Superior temporal gyrus (tissue), 1 donor: ENCODE data around the gene SAMD11.

Experiments
- DNase-seq: peaks from one replicate; pipeline ENCODE4 v3.0.0-alpha.2; 2016; ENCODE audit errors: extremely low spot score

Gene SAMD11

DNA sequence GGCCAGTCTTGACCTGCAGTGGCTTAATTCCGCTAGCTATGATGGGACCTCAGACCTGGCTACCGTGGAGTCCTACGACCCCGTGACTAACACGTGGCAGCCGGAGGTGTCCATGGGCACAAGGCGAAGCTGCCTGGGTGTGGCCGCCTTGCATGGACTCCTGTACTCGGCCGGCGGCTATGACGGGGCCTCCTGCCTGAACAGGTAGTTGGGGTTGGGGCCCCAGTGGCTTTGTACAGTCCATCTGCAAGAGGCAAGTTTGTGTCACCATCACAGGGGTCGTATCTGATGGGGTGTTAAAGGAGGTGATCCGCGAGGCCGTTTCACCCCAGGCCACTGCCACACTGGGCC, 39.6 kb downstream of the SAMD11 start:
- no peak for DNase-seq

DNA sequence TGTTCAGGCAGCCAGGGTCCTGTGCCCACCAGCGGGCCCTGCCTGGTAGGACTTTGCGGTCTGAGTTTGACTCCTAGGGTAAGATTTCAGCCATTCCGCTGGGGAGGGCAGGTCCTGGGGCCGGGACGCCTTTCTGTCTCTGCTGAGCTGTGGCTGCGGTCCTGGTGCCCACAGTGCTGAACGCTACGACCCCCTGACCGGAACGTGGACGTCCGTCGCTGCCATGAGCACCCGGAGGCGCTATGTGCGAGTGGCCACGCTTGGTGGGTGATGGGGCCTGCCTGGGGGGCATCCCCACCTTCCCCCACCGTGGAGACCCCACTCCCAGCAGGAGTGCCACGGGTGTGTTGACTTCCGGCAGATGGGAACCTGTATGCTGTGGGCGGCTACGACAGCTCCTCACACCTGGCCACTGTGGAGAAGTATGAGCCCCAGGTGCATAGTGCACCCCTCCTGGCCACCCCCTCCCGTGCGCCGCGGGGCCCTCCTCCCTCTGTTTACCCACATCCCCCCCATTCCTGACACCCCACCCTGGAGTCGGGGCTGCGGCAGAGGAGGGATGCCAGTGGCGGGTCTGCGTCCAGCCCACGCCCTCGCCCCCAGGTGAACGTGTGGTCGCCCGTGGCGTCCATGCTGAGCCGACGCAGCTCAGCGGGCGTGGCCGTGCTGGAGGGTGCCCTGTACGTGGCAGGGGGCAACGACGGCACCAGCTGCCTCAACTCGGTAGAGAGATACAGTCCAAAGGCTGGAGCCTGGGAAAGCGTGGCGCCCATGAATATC, 40.2 kb downstream of the SAMD11 start:
- DNase-seq, result no peak

DNA sequence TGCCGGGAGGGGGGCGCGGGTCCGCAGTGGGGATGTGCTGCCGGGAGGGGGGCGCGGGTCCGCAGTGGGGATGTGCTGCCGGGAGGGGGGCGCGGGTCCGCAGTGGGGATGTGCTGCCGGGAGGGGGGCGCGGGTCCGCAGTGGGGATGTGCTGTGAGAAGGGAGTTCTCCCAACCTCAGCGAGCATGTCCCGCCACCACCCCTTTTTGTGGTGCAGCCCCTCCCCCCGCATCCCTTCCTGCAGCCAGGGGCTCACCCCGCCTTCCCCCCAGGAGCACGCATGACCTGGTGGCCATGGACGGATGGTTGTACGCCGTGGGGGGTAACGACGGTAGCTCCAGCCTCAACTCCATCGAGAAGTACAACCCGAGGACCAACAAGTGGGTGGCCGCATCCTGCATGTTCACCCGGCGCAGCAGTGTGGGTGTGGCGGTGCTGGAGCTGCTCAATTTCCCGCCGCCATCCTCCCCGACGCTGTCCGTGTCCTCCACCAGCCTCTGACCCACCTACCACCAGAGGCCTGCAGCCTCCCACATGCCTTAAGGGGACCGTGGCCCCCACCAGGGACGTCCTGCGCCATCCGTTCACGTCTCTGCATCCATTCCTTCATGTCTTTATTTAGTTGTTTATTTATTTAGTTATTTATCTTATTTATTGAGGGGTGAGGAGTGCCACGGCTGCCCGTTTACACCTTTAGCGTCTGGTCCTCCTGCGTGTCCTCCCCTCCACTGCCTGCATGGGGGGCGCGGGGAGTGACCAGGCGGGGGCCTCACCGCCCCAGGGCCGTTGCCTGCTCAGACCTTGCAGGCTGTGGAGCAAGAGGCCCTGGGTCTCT, 41.2 kb downstream of the SAMD11 start:
- no peak for DNase-seq

DNA sequence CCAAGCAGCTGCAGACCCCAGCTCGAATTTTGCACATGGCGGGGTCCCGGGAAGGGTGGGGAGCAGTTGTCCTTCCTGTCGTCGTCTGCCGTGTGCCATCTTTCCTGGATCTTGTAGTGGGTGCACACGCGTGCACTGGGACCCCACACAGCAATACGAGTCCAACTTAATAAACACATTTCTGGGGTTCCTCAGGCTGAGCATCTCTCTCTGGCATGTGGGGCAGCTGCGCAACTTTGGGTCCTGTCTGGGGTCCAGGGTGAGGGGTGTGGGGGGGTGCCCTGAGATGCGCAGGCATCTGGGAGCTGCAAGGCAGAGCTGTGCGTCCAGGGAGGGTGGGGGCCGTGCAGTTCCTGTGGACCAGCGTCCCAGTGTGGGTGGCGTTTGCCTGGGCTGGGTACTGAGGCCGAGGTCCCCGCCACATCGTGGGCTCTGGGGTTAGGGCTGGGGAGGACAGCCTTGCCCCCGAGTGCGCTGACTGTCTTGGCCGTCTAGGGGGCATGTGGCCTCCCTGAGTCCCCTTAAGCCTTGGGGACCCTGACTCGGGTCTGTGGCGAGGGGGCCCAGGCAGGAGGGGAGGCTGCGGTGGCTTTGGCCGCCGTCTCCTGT, 41.9 kb downstream of the SAMD11 start:
- DNase-seq, result no peak

DNA sequence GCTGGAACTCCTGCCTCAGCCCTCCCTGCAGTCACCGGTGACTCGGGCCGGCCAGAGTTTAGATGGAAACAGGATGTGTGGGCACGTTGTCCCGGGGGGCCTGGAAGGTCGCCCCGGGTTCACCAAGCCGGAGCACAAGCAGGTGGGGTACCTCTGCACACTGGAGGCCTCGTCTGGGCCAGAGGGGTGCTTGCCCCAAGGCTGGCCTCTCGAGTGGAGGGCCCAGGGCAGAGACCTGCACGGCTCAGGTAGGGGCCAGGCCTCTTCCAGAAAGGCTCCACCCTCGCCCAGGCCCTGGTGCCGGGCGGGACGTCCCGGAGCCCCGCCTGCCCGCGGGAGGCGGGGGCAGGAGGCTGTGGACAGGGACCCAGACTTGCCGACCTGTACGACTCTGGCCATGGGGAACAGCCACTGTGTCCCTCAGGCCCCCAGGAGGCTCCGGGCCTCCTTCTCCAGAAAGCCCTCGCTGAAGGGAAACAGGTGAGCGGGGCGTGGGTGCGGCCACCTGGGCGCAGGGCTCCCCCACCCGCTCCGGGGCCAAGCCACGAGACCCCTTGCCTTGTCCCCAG, 42.5 kb downstream of the SAMD11 start, which contains the start of gene PLEKHN1:
Gene PLEKHN1, plus strand, starts transcription at position 348 of the 569 bp plus-strand sequence. Its CDS starts 50 bp downstream, at position 398.
- DNase-seq, result no peak

DNA sequence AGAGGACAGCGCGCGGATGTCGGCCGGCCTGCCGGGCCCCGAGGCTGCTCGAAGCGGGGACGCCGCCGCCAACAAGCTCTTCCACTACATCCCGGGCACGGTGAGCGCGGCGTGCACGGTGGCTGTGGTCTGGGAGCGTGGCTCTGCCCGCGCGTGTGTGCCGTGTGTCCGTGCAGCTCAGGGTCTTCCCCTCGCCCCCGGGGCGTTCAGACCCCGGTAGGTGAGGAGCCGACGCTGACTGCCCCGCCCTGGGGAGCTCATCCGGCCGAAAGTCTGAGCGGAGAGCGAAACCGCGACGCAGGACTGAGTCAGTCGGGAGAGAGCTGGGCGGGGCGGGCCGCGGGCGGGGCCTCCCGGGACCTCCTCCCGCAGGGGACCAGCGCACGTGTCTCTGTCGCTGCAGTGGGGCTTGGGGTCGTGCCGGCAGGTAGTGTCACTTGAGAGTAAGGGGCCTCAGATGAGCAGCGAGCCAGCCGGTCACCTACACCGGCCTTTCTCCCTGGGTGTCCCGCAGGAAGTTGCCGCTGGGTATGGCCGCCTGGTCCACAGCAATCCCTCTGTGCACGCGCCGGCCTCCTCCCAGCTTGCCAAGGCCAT, 43.1 kb downstream of the SAMD11 start:
- no peak for DNase-seq

DNA sequence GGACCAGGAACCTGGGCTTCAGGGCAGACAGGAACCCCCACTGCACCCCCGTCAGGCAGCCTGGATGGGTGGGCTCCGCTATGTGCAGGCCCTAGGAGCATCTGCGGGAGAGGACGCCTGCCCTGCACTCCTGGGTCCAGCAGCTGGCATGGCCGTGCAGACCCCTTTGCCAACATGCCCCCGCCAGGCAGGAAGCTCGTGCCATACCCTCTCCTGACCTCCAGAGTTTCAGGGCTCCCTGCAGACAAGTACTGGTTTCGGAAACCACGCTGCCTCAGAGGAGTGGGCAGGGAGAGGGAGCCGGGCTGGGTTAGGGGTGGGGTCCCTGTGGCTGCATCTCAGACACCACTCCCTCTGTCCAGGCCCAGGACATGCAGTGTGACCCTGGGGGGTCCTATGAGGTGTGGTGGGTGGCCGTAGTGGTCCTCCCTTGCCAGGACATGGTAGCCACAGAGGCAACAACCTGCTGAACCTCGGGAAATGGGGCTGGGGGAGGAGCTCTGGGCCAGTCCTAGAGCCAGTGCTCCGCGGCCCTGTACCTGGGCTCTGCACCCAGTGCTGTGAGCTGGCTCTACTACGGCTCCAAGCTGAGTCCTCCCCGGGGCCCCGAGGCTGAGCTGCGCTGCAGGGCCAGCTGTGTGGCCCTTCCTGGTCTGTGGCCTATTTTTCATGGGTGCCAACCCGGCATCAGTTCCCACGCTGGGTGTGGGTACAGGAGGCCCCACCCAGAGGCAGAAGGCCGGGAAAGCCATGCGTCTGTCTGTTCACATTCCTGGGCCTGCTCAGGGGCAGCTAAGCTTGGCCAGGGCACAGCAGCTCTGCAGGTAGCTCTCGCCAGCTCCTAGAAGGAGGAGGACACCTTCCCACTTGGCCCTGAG, 44.0 kb downstream of the SAMD11 start:
- DNase-seq, result no peak

DNA sequence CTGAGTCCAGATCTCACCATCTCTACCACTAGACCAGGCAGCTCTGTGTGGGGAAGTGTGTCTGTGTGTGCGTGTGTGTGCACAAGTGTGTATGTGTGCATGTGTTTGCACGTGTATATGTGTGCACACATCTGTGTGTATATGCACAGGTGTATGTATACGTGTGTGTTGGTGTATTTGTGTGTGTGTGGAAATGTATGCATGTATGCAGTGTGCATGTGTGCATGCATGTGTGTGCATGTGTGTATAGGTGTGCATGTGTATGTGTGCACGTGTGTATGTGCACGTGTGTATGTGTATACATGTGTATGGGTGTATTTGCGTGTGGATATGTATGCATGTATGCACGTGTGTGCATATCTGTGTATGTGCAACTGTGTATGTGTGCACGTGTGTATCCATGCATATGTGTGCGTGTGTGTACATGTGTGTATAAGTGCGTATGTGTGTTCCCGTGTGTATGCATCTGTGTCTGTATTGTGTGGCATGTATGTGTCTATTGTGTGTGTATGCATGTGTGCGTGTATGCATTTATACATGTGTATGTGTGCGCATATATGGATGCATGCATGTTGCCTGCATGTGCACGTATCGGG, 45.6 kb downstream of the SAMD11 start:
- no peak for DNase-seq

DNA sequence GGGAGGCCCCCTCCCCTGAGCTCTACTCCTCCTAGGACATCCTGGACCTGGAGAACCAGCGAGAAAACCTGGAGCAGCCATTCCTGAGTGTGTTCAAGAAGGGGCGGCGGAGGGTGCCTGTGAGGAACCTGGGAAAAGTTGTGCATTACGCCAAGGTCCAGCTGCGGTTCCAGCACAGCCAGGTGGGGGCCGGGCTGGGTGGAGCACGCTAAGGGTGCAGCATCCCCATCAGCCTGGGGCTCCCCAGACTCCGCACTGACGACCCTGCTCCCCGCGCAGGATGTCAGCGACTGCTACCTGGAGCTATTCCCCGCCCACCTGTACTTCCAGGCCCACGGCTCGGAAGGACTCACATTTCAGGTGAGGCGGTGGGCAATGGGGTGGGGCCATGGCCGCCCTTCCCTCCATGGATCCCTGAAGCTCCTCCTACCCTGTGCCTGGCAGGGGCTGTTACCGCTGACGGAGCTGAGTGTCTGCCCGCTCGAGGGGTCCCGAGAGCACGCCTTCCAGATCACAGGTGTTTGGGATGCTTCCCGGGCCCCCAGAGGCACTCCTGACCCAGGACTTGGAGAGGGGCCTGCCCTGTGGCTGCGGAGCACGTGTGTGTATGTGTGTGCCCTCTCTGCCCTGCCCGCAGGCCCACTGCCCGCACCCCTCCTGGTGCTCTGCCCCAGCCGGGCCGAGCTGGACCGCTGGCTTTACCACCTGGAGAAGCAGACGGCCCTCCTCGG, 46.7 kb downstream of the SAMD11 start:
- DNase-seq, result no peak

DNA sequence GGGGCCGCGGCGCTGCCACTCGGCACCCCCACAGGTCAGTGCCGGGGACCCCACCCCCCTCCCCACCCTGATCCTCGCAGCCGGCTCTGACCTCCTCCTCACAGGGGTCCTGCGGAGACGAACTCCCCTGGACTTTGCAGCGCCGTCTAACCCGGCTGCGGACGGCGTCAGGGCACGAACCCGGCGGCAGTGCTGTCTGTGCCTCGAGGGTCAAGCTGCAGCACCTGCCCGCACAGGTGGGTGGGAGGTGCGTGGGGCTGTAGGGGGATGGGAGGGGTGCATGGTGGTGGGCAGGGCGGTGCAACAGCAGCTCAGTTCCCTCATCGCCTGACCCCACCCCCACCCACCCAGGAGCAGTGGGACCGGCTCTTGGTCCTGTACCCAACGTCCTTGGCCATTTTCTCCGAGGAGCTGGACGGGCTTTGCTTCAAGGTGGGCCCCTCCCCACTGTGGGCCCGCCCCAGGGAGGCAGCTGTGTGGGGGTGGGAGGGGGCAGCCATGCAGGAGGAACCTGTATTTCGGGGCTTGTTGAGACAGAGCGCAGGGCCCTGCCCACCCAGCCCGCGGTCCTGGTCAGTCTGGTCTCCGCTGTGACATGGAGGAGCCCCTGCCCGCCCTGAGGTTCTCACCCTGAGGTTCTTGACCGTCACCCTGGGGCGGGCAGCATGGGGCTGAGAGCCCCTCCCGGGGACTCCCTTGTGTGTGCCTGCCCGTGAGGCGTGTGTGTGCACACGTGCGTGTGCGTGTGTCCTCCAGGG, 47.4 kb downstream of the SAMD11 start:
- no peak for DNase-seq

DNA sequence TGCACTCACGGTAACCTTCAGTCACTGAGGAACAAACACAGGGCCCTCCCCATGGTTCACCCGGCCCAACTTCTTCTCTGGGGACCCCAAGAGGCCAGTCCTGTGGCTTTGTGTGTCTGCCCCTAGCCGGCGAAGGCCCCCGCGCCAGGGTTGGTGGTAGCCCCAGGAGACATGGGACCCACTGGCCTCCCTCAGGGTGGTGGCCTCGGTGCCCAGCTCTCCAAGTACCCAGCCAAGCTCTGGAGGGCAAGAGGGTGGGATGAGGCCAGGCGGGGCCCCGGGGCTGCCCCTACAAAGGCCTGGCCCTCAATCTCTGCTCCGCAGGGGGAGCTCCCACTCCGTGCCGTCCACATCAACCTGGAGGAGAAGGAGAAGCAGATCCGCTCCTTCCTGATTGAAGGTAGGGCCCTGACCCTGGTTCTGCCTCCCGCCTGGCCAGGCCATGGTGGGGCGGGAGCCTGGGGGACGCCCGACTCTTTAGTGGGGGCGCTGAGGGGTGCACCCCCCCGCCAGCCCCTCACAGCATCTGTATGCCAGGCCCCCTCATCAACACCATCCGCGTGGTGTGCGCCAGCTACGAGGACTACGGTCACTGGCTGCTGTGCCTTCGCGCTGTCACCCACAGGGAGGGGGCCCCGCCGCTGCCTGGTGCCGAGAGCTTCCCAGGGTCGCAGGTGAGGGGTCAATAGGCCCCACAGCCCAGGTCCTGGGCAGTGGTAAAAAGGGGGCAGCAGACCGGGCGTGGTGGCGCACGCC, 48.2 kb downstream of the SAMD11 start:
- DNase-seq, result no peak

DNA sequence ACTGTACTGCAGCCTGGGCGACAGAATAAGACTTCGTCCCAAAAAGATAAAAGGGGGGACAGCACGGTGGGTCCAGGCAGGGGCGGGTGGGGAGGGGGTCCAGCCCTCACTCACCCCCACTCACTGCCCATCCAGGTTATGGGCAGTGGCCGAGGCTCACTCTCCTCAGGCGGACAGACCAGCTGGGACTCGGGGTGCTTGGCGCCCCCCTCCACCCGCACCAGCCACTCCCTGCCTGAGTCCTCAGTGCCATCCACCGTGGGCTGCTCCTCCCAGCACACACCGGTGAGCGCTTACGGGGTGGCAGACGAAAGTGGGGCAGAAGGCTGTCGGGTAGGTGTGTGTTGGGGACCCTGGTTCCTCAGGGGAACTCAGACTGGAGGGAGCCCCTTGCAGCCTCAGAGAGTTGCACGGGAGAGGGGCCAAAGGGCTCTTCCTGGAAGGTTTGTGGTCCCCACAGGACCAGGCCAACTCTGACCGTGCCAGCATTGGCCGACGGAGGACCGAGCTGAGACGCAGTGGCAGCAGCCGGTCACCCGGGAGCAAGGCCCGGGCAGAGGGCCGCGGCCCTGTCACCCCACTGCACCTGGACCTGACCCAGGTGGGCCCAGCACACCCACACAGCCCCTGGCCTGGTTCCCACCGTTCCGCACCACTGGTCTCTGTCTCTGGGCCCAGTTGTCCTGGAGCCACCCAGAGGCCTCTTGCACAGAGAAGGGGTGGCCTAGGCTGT, 49.2 kb downstream of the SAMD11 start:
- no peak for DNase-seq

DNA sequence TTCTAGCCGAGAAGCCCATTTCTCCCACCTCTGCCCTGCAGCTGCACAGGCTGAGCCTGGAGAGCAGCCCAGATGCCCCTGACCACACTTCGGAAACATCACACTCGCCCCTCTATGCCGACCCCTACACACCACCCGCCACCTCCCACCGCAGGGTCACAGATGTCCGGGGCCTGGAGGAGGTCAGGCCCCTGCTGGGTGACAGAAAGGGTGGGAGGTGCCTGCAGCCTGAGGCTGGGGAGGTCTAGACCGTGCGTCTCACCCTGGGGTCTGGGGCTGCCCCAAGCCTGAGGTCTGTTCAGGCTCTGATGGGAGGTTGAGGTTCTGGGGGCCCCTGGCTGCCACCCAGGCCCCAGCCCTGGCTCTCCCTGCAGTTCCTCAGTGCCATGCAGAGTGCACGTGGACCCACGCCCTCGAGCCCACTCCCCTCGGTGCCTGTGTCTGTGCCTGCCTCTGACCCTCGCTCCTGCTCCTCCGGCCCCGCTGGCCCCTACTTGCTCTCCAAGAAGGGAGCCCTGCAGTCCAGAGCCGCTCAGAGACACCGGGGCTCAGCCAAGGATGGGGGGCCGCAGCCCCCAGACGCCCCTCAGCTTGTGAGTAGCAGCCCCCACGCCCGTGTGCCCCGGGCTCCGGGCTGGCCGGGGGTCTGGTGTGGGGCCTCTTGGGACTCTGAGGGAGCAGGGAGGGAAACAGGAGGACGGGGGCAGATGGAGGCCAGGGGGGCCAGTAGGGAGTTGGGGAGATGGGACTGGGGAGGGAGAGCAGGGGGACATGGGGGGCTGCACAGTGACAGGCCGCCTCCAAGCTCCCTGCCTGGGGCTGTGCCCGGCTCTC, 50.0 kb downstream of the SAMD11 start:
- DNase-seq, result no peak

DNA sequence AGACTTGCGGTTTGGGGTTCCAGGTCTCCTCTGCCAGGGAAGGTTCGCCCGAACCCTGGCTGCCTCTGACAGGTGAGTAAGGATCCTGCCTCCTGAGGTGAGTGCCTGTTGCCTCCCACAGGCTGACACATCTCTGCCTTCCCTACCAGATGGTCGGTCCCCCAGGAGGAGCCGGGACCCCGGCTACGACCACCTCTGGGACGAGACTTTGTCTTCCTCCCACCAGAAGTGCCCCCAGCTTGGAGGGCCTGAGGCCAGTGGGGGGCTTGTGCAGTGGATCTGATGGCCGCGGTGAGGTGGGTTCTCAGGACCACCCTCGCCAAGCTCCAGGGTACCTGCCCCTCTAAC, 50.5 kb downstream of the SAMD11 start:
- no peak for DNase-seq

DNA sequence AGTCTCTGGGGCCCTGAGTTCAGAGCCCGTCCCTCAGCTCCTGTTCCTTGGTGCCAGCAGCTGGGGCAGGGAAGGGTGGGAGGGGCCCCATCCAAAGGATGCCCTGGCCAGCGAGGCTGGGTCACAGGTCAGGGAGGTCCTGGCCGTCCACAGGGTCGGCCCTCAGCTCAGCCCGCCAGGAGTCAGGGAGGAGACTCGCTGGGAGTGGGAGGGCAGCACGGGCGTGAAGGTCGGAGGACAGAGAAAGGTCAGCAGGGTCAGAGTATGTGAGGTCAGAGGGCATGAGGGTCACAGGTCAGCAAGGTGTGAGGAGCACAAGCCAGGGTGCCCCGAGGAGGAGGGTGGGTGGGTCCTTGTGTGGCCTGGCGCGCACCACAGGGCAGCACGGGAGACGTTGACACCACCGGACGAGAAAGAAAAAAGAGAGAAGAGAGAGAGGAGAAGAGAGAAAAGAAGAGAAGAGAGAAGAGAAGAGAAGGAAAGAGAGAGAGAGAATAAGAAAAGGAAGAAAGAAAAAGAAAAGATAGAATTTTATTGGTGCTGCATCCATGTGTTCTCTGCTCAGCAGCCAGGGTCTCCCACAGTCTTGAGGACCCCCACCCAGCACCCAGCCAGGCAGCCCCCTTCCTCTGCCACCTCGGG, 51.1 kb downstream of the SAMD11 start:
- DNase-seq, result no peak

DNA sequence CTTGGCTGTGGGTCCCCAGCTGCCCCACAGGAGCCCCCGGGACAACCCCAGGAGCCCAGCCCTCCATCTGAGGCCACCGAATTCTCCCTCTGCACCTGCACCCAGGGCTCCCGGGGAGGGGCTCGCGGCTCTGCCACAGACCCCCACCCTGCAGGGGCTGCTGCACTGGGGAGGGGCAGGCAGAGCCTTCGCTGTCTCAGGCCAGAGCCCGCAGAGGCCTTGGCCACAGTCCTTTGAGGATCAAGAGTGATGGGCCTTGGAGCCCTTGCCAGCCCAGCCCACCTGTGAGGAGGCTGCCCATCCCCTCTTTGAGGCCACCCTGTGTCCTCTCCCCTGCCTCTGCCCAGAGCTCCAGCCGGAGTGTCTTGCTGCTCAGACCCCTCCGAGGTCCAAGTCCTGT, 51.6 kb downstream of the SAMD11 start:
- DNase-seq, result no peak
